ENCODE measurements around the gene DUSP1. TPM values are rescaled to one million over a fixed set of nuclear protein-coding genes. Genes with fewer than 3 reads are reported as not detected.

The DUSP1 gene
- total RNA-seq, 1 donor from 2014 or later: 50.9 TPM

GRCh38 chr5:172776235-172776594, 5.2 kb upstream of the DUSP1 start:
- H3K27ac Mint-ChIP-seq: peak overlapping the region; percentile 65
- H3K4me1 Mint-ChIP-seq (ENCODE audit: unreplicated experiment): peaks cover 23% of the 10 kb centered on the region

GRCh38 chr5:172775326-172776234, 4.6 kb upstream of the DUSP1 start:
- Mint-ChIP-seq H3K9me3 (no peaks in the 10 kb centered on the region), H3K36me3 (no peaks in the 10 kb centered on the region), H3K4me1 (ENCODE audit: unreplicated experiment) (peaks cover 23% of the 10 kb centered on the region), H3K27ac (peak overlapping the region; percentile 65), H3K27me3 (no peaks in the 10 kb centered on the region), H3K4me3 (no peak overlapping the region)
- TF ChIP-seq, protein P1, sequence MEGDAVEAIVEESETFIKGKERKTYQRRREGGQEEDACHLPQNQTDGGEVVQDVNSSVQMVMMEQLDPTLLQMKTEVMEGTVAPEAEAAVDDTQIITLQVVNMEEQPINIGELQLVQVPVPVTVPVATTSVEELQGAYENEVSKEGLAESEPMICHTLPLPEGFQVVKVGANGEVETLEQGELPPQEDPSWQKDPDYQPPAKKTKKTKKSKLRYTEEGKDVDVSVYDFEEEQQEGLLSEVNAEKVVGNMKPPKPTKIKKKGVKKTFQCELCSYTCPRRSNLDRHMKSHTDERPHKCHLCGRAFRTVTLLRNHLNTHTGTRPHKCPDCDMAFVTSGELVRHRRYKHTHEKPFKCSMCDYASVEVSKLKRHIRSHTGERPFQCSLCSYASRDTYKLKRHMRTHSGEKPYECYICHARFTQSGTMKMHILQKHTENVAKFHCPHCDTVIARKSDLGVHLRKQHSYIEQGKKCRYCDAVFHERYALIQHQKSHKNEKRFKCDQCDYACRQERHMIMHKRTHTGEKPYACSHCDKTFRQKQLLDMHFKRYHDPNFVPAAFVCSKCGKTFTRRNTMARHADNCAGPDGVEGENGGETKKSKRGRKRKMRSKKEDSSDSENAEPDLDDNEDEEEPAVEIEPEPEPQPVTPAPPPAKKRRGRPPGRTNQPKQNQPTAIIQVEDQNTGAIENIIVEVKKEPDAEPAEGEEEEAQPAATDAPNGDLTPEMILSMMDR (conservative IDR thresholded peaks at IDR 0.05): no peak
- no peak for DNase-seq (ENCODE audit: extremely low spot score, unreplicated experiment)

More at GRCh38 chr5:172776235-172776594, 5.2 kb upstream of the DUSP1 start:
- no peak for DNase-seq (ENCODE audit: extremely low spot score, unreplicated experiment)
- Mint-ChIP-seq H3K9me3 (no peaks in the 10 kb centered on the region), H3K27me3 (no peaks in the 10 kb centered on the region), H3K4me3 (no peak overlapping the region), H3K36me3 (no peaks in the 10 kb centered on the region)
- TF ChIP-seq, protein P1 (conservative IDR thresholded peaks at IDR 0.05): no peak

- TF ChIP-seq, protein P1 (conservative IDR thresholded peaks at IDR 0.05): no peak
- H3K36me3 Mint-ChIP-seq: peaks cover 5% of the 10 kb centered on the region
- peak overlapping the region; percentile 35 for H3K4me3 Mint-ChIP-seq
- H3K27ac Mint-ChIP-seq: peak overlapping the region; percentile 99
- H3K27me3 Mint-ChIP-seq: no peaks in the 10 kb centered on the region
- H3K9me3 Mint-ChIP-seq: no peaks in the 10 kb centered on the region
- no peak for DNase-seq (ENCODE audit: extremely low spot score, unreplicated experiment)
- H3K4me1 Mint-ChIP-seq (ENCODE audit: unreplicated experiment): peaks cover 23% of the 10 kb centered on the region
These were observed 3.7 kb upstream of the DUSP1 start for GRCh38 chr5:172774561-172775315.

DNA sequence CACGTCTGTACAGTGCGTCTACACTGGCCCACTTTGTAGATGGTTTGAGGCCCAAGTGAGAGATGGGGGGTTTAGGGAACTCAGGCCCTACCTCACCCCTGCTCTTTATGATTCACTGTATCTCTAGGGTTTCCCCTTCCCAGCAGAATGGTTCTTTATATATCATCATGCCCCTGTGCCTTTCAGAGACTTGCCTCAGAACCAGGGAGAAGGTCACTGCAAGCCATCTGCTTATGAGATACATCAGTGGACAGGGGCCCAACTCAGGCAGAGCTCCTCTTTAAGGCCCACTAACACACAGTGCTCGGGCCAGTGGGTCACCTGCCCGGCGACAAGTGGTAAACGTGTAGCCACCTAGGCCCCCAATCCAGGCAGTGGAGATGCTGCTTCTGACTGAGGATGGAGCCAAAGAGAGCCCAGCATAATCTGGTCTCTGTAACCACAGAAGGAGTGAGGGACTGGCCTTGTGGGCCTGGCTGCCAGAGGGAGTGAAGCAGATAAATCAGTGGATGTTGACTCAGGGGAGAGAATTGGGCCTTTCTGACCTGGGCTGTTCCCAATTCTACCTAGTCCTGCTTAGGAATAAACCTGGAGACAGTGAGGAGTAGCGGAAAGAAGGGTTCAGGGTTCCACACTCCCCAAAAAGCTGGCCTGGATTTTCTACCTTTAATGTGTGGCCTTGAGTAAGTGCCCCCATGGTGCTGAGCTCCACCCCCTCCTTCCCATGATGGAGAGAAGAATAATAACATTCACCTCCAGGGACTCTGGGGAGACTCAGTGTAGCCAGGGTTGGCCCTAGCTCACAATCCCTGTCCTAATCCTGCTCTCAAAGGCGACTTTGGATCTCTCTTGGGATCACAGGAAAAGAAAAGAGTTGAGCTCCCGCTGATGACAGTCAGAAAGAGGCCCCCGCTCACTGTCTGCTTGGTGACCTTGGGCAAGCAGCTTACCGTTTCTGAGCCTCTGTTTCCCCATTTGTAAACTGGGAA, 2.8 kb upstream of the DUSP1 start:
- H3K27me3 Mint-ChIP-seq: no peaks in the 10 kb centered on the region
- TF ChIP-seq, protein P1 (conservative IDR thresholded peaks at IDR 0.05): no peak
- peaks cover 32% of the 10 kb centered on the region for H3K4me1 Mint-ChIP-seq (ENCODE audit: unreplicated experiment)
- no peaks in the 10 kb centered on the region for H3K9me3 Mint-ChIP-seq
- no peak for DNase-seq (ENCODE audit: extremely low spot score, unreplicated experiment)
- peak overlapping the region; percentile 92 for H3K4me3 Mint-ChIP-seq
- H3K36me3 Mint-ChIP-seq: peaks cover 14% of the 10 kb centered on the region
- H3K27ac Mint-ChIP-seq: peak overlapping the region; percentile 99

Data from type B pancreatic cell (in vitro differentiated cells).